ENCODE measurements around the gene PTPRR. TPM values are rescaled to one million over a fixed set of nuclear protein-coding genes. Genes with fewer than 3 reads are reported as not detected.

Gene PTPRR
- total RNA-seq (not detected in 2 replicates), polyA plus RNA-seq (not detected in 2 replicates), polyA minus RNA-seq (not detected in 2 replicates)
- total RNA-seq (2013) = 0.05 TPM

GRCh38 chr12:70920251-70920851, at the start of gene PTPRR:
PTPRR (minus strand) TSS chr12:70920738; CDS start chr12:70920390, 348 bp downstream.
- Mint-ChIP-seq H3K4me3 (no peak within 1 kb of the TSS), H3K4me1 (no peaks in the 10 kb centered on the region), H3K27ac (no peak within 1 kb of the TSS), H3K27me3 (peaks cover 15% of the 10 kb centered on the region), H3K9me3 (ENCODE audit: insufficient read depth) (no peaks in the 10 kb centered on the region)
- Histone ChIP-seq H4K20me1 (ENCODE audit: control insufficient read depth, insufficient read depth, low read length, poor library complexity, severe bottlenecking) (no peaks in the 10 kb centered on the region), H3K79me2 (ENCODE audit: control insufficient read depth, insufficient read depth, low read length) (no peaks in the 10 kb centered on the region), H3K4me2 (replicated peaks; ENCODE audit: low read depth, low read length, poor library complexity, severe bottlenecking) (no peak within 1 kb of the TSS), H3K27ac (ENCODE audit: low read length in 2 of 2) (no peak within 1 kb of the TSS), H3K9ac (ENCODE audit: low read length) (no peak within 1 kb of the TSS), H3K27me3 (replicated peaks in 1 of 4; ENCODE audit: control extremely low read depth in 1 of 4, control insufficient read depth in 3 of 4, insufficient read depth in 4 of 4, low read length in 3 of 4) (peaks cover 0 to 4% (median 0%) of the 10 kb centered on the region in 4 experiments), H3K9me3 (ENCODE audit: control extremely low read depth in 1 of 3, control insufficient read depth in 2 of 3, insufficient read depth in 1 of 3, low read length in 2 of 3) (peaks cover 0 to 3% (median 0%) of the 10 kb centered on the region in 3 donors), H3K36me3 (replicated peaks in 1 of 2; ENCODE audit: control extremely low read depth in 1 of 2, control insufficient read depth in 1 of 2, extremely low read depth in 1 of 2, insufficient read depth in 2 of 2, low read length in 1 of 2) (no peaks in the 10 kb centered on the region), H2AFZ (ENCODE audit: insufficient read depth, low read depth, low read length, poor library complexity, severe bottlenecking) (no peak within 1 kb of the TSS), H3K4me1 (ENCODE audit: control insufficient read depth in 2 of 2, insufficient read depth in 2 of 2, low read length in 2 of 2) (no peaks in the 10 kb centered on the region), H3K4me3 (ENCODE audit: control extremely low read depth in 1 of 5, extremely low read depth in 1 of 5, insufficient read depth in 1 of 5, low read depth in 2 of 5, low read length in 4 of 5) (no peak within 1 kb of the TSS)
- DNase-seq (no peak), ATAC-seq (ENCODE audit: low read depth) (no peak)
- WGBS (ENCODE audit: insufficient coverage) = 11% methylated on average over 19 of the region's 29 CpGs
- ChIA-PET CTCF (no interaction called here), POLR2A (no interaction called here)
- intact Hi-C loops (cut with micrococcal nuclease) = no loop called here
- TF ChIP-seq EZH2 (IDR thresholded peaks at IDR 0.05; ENCODE audit: borderline replicate concordance, insufficient read depth, low read depth, low read length, poor library complexity, severe bottlenecking) = no peak
- TF ChIP-seq CTCF (IDR thresholded peaks at IDR 0.05) = no peak

DNA sequence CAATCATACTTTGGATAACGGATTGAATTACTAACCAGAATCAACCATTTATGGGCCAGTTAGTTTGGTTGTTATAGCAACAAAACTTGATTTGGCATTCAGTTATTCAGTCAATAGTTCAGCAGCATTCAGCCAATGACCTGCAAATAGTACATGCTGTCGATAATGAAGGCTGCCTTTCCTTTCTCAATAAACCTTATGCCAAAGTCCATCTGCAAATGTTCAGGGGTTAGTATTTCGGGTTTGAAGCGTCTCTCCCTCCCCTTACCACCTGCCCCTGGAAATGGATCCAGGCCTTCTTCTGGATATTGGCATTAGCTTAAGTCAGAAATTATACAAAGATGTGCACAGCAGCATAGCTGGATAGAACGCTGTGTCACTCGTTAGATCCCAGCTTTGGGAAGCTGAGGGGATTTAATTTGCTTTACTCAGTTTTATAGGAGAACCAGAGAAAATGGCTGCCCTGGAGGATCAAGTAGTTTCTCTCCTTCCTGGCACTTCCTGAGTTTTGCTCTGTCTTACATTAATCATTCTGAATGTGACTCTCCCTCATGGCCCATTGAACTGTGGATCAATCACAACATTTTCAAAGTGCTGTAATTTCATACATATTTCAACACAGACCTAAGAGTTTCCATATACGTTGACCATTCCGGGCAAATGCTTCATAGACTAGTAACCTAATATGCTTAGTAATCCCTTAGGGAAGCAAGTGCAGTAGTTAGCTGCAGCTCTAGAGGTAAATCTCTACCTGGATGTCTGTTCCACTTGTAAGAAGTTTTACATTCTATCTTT, 46.7 kb upstream of the PTPRR start:
- Histone ChIP-seq H3K27me3 (replicated peaks in 1 of 4; ENCODE audit: control extremely low read depth in 1 of 4, control insufficient read depth in 3 of 4, insufficient read depth in 4 of 4, low read length in 3 of 4) (no peaks in the 10 kb centered on the region), H3K4me2 (replicated peaks; ENCODE audit: low read depth, low read length, poor library complexity, severe bottlenecking) (no peak overlapping the region), H3K4me3 (ENCODE audit: control extremely low read depth in 1 of 5, extremely low read depth in 1 of 5, insufficient read depth in 1 of 5, low read depth in 2 of 5, low read length in 4 of 5) (no peak overlapping the region), H3K9me3 (ENCODE audit: control extremely low read depth in 1 of 3, control insufficient read depth in 2 of 3, insufficient read depth in 1 of 3, low read length in 2 of 3) (no peaks in the 10 kb centered on the region), H3K36me3 (replicated peaks in 1 of 2; ENCODE audit: control extremely low read depth in 1 of 2, control insufficient read depth in 1 of 2, extremely low read depth in 1 of 2, insufficient read depth in 2 of 2, low read length in 1 of 2) (no peaks in the 10 kb centered on the region), H3K9ac (ENCODE audit: low read length) (no peak overlapping the region), H3K4me1 (ENCODE audit: control insufficient read depth in 2 of 2, insufficient read depth in 2 of 2, low read length in 2 of 2) (no peaks in the 10 kb centered on the region), H2AFZ (ENCODE audit: insufficient read depth, low read depth, low read length, poor library complexity, severe bottlenecking) (no peak overlapping the region), H4K20me1 (ENCODE audit: control insufficient read depth, insufficient read depth, low read length, poor library complexity, severe bottlenecking) (no peaks in the 10 kb centered on the region), H3K79me2 (ENCODE audit: control insufficient read depth, insufficient read depth, low read length) (no peaks in the 10 kb centered on the region), H3K27ac (ENCODE audit: low read length in 2 of 2) (no peak overlapping the region)
- TF ChIP-seq CTCF (IDR thresholded peaks at IDR 0.05) (no peak), EZH2 (IDR thresholded peaks at IDR 0.05; ENCODE audit: borderline replicate concordance, insufficient read depth, low read depth, low read length, poor library complexity, severe bottlenecking) (no peak)
- ChIA-PET CTCF (no interaction called here), POLR2A (no interaction called here)
- no peak overlapping the region for H3K27ac Mint-ChIP-seq
- no peaks in the 10 kb centered on the region for H3K4me1 Mint-ChIP-seq
- no peaks in the 10 kb centered on the region for H3K27me3 Mint-ChIP-seq
- no peak overlapping the region for H3K4me3 Mint-ChIP-seq
- intact Hi-C loops (cut with micrococcal nuclease) = no loop called here
- WGBS (ENCODE audit: insufficient coverage) = 100% methylated on average over 5 of the region's 8 CpGs
- no peaks in the 10 kb centered on the region for H3K9me3 Mint-ChIP-seq (ENCODE audit: insufficient read depth)
- ATAC-seq (ENCODE audit: low read depth) = no peak
- DNase-seq = no peak

Data from B cell (primary cell).